HCT116 (cell line): Measurements from ENCODE around the gene PAK1. TPM values are rescaled to one million over a fixed set of nuclear protein-coding genes. Genes with fewer than 3 reads are reported as not detected.

Experiments
- ATAC-seq: fragments of 200-7000 bp; cut with Tn5 transposase; 2 replicates; pipeline ENCODE4 v1.9.1; 2020; ENCODE audit warnings: mild to moderate bottlenecking, moderate library complexity
- BruUV-seq: library from RNA; stranded (reverse); fragments of 400-500 nt; replicated peaks from 2 replicates; lab custom pipeline; 2021; lab: Mats Ljungman, UMichigan
- CTCF ChIA-PET: fragments of 300-600 bp; sonication (Branson Sonifier 250); formaldehyde crosslinking; loops from one replicate; lab custom pipeline; 2021; ENCODE audit warnings: antibody characterized with exemption; lab: Charles Lee
- POLR2A ChIA-PET: fragments of 300-600, 350-600 bp; sonication (Branson Sonifier 250); formaldehyde crosslinking; loops from one replicate; lab custom pipeline; 2021; ENCODE audit warnings: antibody characterized with exemption; lab: Charles Lee
- RAD21 ChIA-PET, 2 experiments: fragments of 300-600 bp; sonication (Branson Sonifier 250); formaldehyde crosslinking; loops; one replicate each; lab custom pipeline; 2023; ENCODE audit warnings: low total read pairs in 2 of 2; ENCODE audit not compliant: uncharacterized antibody in 2 of 2, unreplicated experiment in 2 of 2, low non-redundant PET in 1 of 2; lab: Charles Lee
- DNase-seq: peaks from one replicate; pipeline ENCODE4 v3.0.0-alpha.2; 2010; ENCODE audit warnings: low read depth, low spot score
- H2AFZ ChIP-seq: fragments of 200-600 bp; shearing (Covaris generic), sonication (generic); 2 replicates; pipeline ENCODE4 v1.6.1; 2017; ENCODE audit warnings: low read depth, mixed run types, mixed read lengths, antibody characterized with exemption, low read length; ENCODE audit not compliant: poor library complexity, severe bottlenecking
- H3K27ac ChIP-seq: 2 replicates; pipeline ENCODE4 v1.5.1; 2012; ENCODE audit warnings: low read depth, low read length
- H3K27me3 ChIP-seq: fragments of 200-600 bp; sonication (generic); 2 replicates; pipeline ENCODE4 v1.6.1; 2016; ENCODE audit warnings: mixed run types, low read length, mixed read lengths; ENCODE audit not compliant: insufficient read depth
- H3K36me3 ChIP-seq, 2 experiments: fragments of 200-500 bp in 1 of 2; fragments of 200-600 bp in 1 of 2; sonication (Bioruptor generic) in 1 of 2; sonication (generic) in 1 of 2; 2 replicates each; pipeline versions ENCODE4 v1.5.1 to v1.6.1; 2014 to 2016; ENCODE audit warnings: low read length in 2 of 2, inconsistent platforms in 1 of 2, mixed read lengths in 1 of 2, mixed run types in 1 of 2; ENCODE audit not compliant: insufficient read depth in 2 of 2, control insufficient read depth in 1 of 2
- H3K4me1 ChIP-seq, 2 experiments: fragments of 200-600 bp in 1 of 2; sonication (generic) in 1 of 2; 2 replicates each; pipeline versions ENCODE4 v1.5.1 to v1.6.1; 2012 to 2017; ENCODE audit warnings: low read length in 2 of 2, inconsistent platforms in 1 of 2, mild to moderate bottlenecking in 1 of 2, mixed read lengths in 1 of 2, mixed run types in 1 of 2, moderate library complexity in 1 of 2; ENCODE audit not compliant: insufficient read depth in 2 of 2, control insufficient read depth in 1 of 2
- H3K4me2 ChIP-seq: fragments of 200-600 bp; sonication (generic); 2 replicates; pipeline ENCODE4 v1.6.1; 2017; ENCODE audit warnings: mixed run types, low read length, mixed read lengths
- H3K4me3 ChIP-seq, 2 experiments: fragments of 200-600 bp in 1 of 2; sonication (generic) in 1 of 2; replicated peaks in 1 of 2; 2 replicates each; pipeline ENCODE4 v1.5.1; 2011 to 2016; ENCODE audit warnings: low read length in 2 of 2, control low read depth in 1 of 2, low read depth in 1 of 2, mild to moderate bottlenecking in 1 of 2, mixed read lengths in 1 of 2, mixed run types in 1 of 2
- H3K79me2 ChIP-seq: fragments of 200-600 bp; sonication (generic); 2 replicates; pipeline ENCODE4 v1.6.1; 2017; ENCODE audit warnings: mild to moderate bottlenecking, mixed run types, low read length, moderate library complexity, mixed read lengths; ENCODE audit not compliant: insufficient read depth
- H3K9ac ChIP-seq: fragments of 200-600 bp; sonication (generic); 2 replicates; pipeline ENCODE4 v1.6.1; 2016; ENCODE audit warnings: low read length, mixed read lengths
- H3K9me2 ChIP-seq: fragments of 200-600 bp; sonication (generic), shearing (Covaris generic); 2 replicates; pipeline ENCODE4 v1.6.1; 2017; ENCODE audit warnings: mixed run types, mild to moderate bottlenecking, moderate library complexity; ENCODE audit not compliant: insufficient read depth
- H3K9me3 ChIP-seq, 2 experiments: fragments of 200-500 bp in 1 of 2; fragments of 200-600 bp in 1 of 2; sonication (Bioruptor generic) in 1 of 2; sonication (generic) in 1 of 2; 2 replicates each; pipeline ENCODE4 v1.6.1; 2014 to 2017; ENCODE audit warnings: low read length in 2 of 2, mixed read lengths in 2 of 2, inconsistent platforms in 1 of 2, low read depth in 1 of 2, mild to moderate bottlenecking in 1 of 2, mixed run types in 1 of 2, moderate library complexity in 1 of 2; ENCODE audit not compliant: control insufficient read depth in 1 of 2, insufficient read depth in 1 of 2
- H4K20me1 ChIP-seq: fragments of 200-600 bp; sonication (generic), shearing (Covaris generic); 2 replicates; pipeline ENCODE4 v1.6.1; 2017; ENCODE audit warnings: mixed run types, mild to moderate bottlenecking, moderate library complexity; ENCODE audit not compliant: insufficient read depth
- ATF3 ChIP-seq: IDR thresholded peaks from 2 replicates; pipeline ENCODE4 v1.6.1; 2012
- CBX3 ChIP-seq: IDR thresholded peaks from 2 replicates; pipeline ENCODE4 v1.6.1; 2012; ENCODE audit warnings: low read depth
- CTCF ChIP-seq, 3 experiments: fragments of 200-600 bp in 1 of 3; sonication (generic) in 1 of 3; IDR thresholded peaks in 2 of 3; conservative IDR thresholded peaks in 1 of 3; 2 replicates each; pipeline ENCODE4 v1.5.1; 2012 to 2017; ENCODE audit warnings: low read depth in 2 of 3, low read length in 2 of 3, antibody characterized with exemption in 1 of 3, borderline replicate concordance in 1 of 3, control low read depth in 1 of 3, mild to moderate bottlenecking in 1 of 3, mixed read lengths in 1 of 3, mixed run types in 1 of 3, moderate library complexity in 1 of 3; ENCODE audit not compliant: insufficient read depth in 1 of 3
- EGR1 ChIP-seq: IDR thresholded peaks from 2 replicates; pipeline ENCODE4 v1.6.1; 2012; ENCODE audit warnings: low read depth
- ELF1 ChIP-seq: IDR thresholded peaks from 2 replicates; pipeline ENCODE4 v1.6.1; 2012; ENCODE audit warnings: low read depth, borderline replicate concordance
- EZH2 ChIP-seq: fragments of 200-600 bp; sonication (generic); IDR thresholded peaks from 2 replicates; pipeline ENCODE4 v1.6.1; 2017; ENCODE audit warnings: antibody characterized with exemption, mixed run types
- EZH2phosphoT487 ChIP-seq: fragments of 200-600 bp; IDR thresholded peaks from 2 replicates; pipeline ENCODE4 v1.6.1; 2018; ENCODE audit warnings: antibody characterized with exemption, borderline replicate concordance
- FOSL1 ChIP-seq: IDR thresholded peaks from 2 replicates; pipeline ENCODE4 v1.6.1; 2012; ENCODE audit warnings: low read depth
- JUND ChIP-seq: IDR thresholded peaks from 2 replicates; pipeline ENCODE4 v1.6.1; 2012
- MAX ChIP-seq: IDR thresholded peaks from 2 replicates; pipeline ENCODE4 v1.6.1; 2012
- POLR2AphosphoS5 ChIP-seq: IDR thresholded peaks from 2 replicates; pipeline ENCODE4 v1.6.1; 2011; ENCODE audit warnings: mild to moderate bottlenecking, low read depth, low read length, moderate library complexity
- RAD21 ChIP-seq: IDR thresholded peaks from 2 replicates; pipeline ENCODE4 v1.6.1; 2012; ENCODE audit warnings: low read depth, mild to moderate bottlenecking
- REST ChIP-seq: IDR thresholded peaks from 2 replicates; pipeline ENCODE4 v1.6.1; 2012; ENCODE audit warnings: low read depth
- SIN3A ChIP-seq: IDR thresholded peaks from 2 replicates; pipeline ENCODE4 v1.6.1; 2012; ENCODE audit warnings: low read depth
- SP1 ChIP-seq: IDR thresholded peaks from 2 replicates; pipeline ENCODE4 v1.6.1; 2012; ENCODE audit warnings: low read depth
- TCF7L2 ChIP-seq: IDR thresholded peaks from 2 replicates; pipeline ENCODE4 v1.7.0; 2011; ENCODE audit warnings: borderline replicate concordance, inconsistent platforms; ENCODE audit not compliant: insufficient read depth, insufficient read length; ENCODE audit errors: extremely low read depth
- YY1 ChIP-seq: IDR thresholded peaks from 2 replicates; pipeline ENCODE4 v1.6.1; 2011; ENCODE audit warnings: low read length, low read depth, moderate library complexity, mild to moderate bottlenecking; ENCODE audit not compliant: insufficient replicate concordance; ENCODE audit errors: extremely low read depth
- ZBTB33 ChIP-seq: IDR thresholded peaks from 2 replicates; pipeline ENCODE4 v1.6.1; 2011; ENCODE audit warnings: mild to moderate bottlenecking, low read length, moderate library complexity; ENCODE audit not compliant: insufficient replicate concordance; ENCODE audit errors: extremely low read depth
- ZFX ChIP-seq: fragments of 450-650 bp; IDR thresholded peaks from 2 replicates; pipeline ENCODE4 v1.6.1; 2017
- ZNF274 ChIP-seq: fragments of 200-500 bp; sonication (Bioruptor generic); IDR thresholded peaks from 2 replicates; pipeline ENCODE4 v1.6.1; 2014; ENCODE audit warnings: mild to moderate bottlenecking, low read depth, low read length, inconsistent platforms
- intact Hi-C: fragments of 100-400 bp; cut with micrococcal nuclease; formaldehyde crosslinking; loops from 2 replicates; pipeline ENCODE4 v1.10.0; 2022
- total RNA-seq: library from RNA; stranded (reverse); gene quantifications from one replicate; pipeline ENCODE4 v1.2.1, GENCODE V29; 2021; ENCODE audit not compliant: unreplicated experiment

Gene PAK1
- total RNA-seq, 1 experiment from 2014 or later, result 56.1 TPM

GRCh38 chr11:77407613-77408012, 66.3 kb downstream of the PAK1 start:
- Histone ChIP-seq H4K20me1 (no peaks in the 10 kb centered on the region), H2AFZ (no peak overlapping the region), H3K9me2 (no peaks in the 10 kb centered on the region), H3K9ac (peak overlapping the region; percentile 34), H3K27me3 (no peaks in the 10 kb centered on the region), H3K9me3 (no peaks in the 10 kb centered on the region), H3K36me3 (no peaks in the 10 kb centered on the region), H3K27ac (no peak overlapping the region), H3K4me3 (peak overlapping the region in 1 of 2 experiments; percentile 24; a peak in 2 of 4 replicates), H3K79me2 (peaks cover 62% of the 10 kb centered on the region), H3K4me1 (peaks cover 13 to 40% of the 10 kb centered on the region in 2 experiments; a peak in 3 of 4 replicates), H3K4me2 (peak overlapping the region; percentile 68)
- ChIA-PET POLR2A (interaction anchor here (0.7 kb wide), 1 partner anchor 67 kb away, joined by 3 read pairs; the partner anchor contains the start of gene PAK1), RAD21 (no interaction called here), CTCF (interaction anchor here (1.8 kb wide), 1 partner anchor 140 kb away, joined by 4 read pairs; no protein-coding TSS in a partner anchor)
- peak; percentile 51 for DNase-seq
- intact Hi-C loops, result no loop called here
- no TSS peak for BruUV-seq
- ATAC-seq, result 0 out of 2 replicates have a peak, but pooled peaks have one; percentile 11
- peak; percentile 50 for TF ChIP-seq JUND
- TF ChIP-seq YY1, result no peak
- TF ChIP-seq ATF3, result no peak
- no peak for TF ChIP-seq EZH2phosphoT487
- no peak for TF ChIP-seq EZH2
- no peak for TF ChIP-seq CTCF (IDR thresholded peaks at IDR 0.05 in 2 of 3, conservative IDR thresholded peaks at IDR 0.05 in 1 of 3; ENCODE audit: borderline replicate concordance in 1 of 3, insufficient read depth in 1 of 3, low read depth in 2 of 3, low read length in 2 of 3)
- TF ChIP-seq EGR1, result no peak
- 0 out of 2 replicates have a peak, but pooled peaks have one; percentile 24 for TF ChIP-seq POLR2AphosphoS5
- no peak for TF ChIP-seq SIN3A
- TF ChIP-seq RAD21, result no peak
- TF ChIP-seq REST, result no peak
- TF ChIP-seq SP1, result peak; percentile 41; the same call in 1 of the 2 replicates
- TF ChIP-seq ZFX, result no peak
- TF ChIP-seq ELF1, result no peak
- peak; percentile 77 for TF ChIP-seq CBX3
- TF ChIP-seq ZBTB33, result no peak
- TF ChIP-seq ZNF274, result no peak
- peak; percentile 74 for TF ChIP-seq FOSL1
- no peak for TF ChIP-seq TCF7L2
- TF ChIP-seq MAX, result peak; percentile 42; the same call in 1 of the 2 replicates
